Erythroblast (primary cell): ENCODE measurements around the gene ELAVL1.

Experiments used
- GATA1 ChIP-seq: IDR thresholded peaks from 2 replicates; pipeline ENCODE4 v1.6.1; 2011; ENCODE audit warnings: low read depth, mild to moderate bottlenecking, control low read depth, low read length, moderate library complexity
- POLR2A ChIP-seq: IDR thresholded peaks from 2 replicates; pipeline ENCODE4 v1.6.1; 2011; ENCODE audit warnings: mild to moderate bottlenecking, low read length

GRCh38 chr19:7944177-7944761 is 61.2 kb downstream of the ELAVL1 start:
- TF ChIP-seq POLR2A (no peak), GATA1 (no peak)
